A673 (cell line): ENCODE data around the gene CRYBB1.

Experiments used
- EZH2 ChIP-seq: fragments of 200-600 bp; sonication (generic); IDR thresholded peaks from 2 replicates; pipeline ENCODE4 v1.6.1; 2017; ENCODE audit warnings: borderline replicate concordance, low read depth, mild to moderate bottlenecking, mixed read lengths, antibody characterized with exemption, low read length; ENCODE audit not compliant: poor library complexity, severe bottlenecking
- TF ChIP-seq, protein P1 (sequence below): fragments of 300-800, 200-600 bp; sonication (generic); conservative IDR thresholded peaks from 2 replicates; pipeline ENCODE4 v1.5.1; 2017; ENCODE audit warnings: low read depth, mild to moderate bottlenecking, antibody characterized with exemption, low read length, moderate library complexity, mixed read lengths

DNA sequence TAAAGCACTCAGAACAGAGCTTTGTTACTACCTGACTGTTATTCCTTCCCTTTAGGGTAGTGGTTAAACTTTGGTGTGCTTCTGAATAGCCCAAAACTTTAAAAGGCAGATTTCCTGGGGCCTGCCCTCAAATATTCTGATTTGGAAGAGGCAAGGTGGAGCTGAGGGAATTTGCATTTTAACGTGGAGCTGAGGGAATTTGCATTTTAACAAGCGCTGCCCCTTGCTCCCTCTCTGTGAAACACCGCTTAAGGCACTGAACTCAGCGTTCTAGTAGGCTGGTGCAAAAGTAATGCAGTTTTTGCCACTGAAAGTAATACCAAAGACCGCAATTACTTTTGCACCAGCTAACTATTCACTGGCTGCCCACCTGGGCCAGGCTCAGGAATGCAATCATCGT, 62.9 kb downstream of the CRYBB1 start:
- TF ChIP-seq, protein P1, sequence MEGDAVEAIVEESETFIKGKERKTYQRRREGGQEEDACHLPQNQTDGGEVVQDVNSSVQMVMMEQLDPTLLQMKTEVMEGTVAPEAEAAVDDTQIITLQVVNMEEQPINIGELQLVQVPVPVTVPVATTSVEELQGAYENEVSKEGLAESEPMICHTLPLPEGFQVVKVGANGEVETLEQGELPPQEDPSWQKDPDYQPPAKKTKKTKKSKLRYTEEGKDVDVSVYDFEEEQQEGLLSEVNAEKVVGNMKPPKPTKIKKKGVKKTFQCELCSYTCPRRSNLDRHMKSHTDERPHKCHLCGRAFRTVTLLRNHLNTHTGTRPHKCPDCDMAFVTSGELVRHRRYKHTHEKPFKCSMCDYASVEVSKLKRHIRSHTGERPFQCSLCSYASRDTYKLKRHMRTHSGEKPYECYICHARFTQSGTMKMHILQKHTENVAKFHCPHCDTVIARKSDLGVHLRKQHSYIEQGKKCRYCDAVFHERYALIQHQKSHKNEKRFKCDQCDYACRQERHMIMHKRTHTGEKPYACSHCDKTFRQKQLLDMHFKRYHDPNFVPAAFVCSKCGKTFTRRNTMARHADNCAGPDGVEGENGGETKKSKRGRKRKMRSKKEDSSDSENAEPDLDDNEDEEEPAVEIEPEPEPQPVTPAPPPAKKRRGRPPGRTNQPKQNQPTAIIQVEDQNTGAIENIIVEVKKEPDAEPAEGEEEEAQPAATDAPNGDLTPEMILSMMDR = no peak
- TF ChIP-seq EZH2 = no peak
